ENCODE data around the gene MAN1C1.

- TF ChIP-seq POLR2AphosphoS5 (IDR thresholded peaks at IDR 0.05; ENCODE audit: low read depth, low read length): no peak
- no peak for TF ChIP-seq CTCF (IDR thresholded peaks at IDR 0.05 in 2 of 3, conservative IDR thresholded peaks at IDR 0.05 in 1 of 3; ENCODE audit: borderline replicate concordance in 1 of 3, insufficient read depth in 1 of 3, low read depth in 2 of 3, low read length in 2 of 3)
- no peak for TF ChIP-seq REST (IDR thresholded peaks at IDR 0.05; ENCODE audit: low read depth)
- TF ChIP-seq EZH2 (IDR thresholded peaks at IDR 0.05): no peak
- no peak for TF ChIP-seq SP1 (IDR thresholded peaks at IDR 0.05; ENCODE audit: low read depth)
- no peak for TF ChIP-seq ZNF274 (IDR thresholded peaks at IDR 0.05; ENCODE audit: low read depth, low read length)
- no peak for TF ChIP-seq ATF3 (IDR thresholded peaks at IDR 0.05)
- no peak for TF ChIP-seq YY1 (IDR thresholded peaks at IDR 0.05; ENCODE audit: extremely low read depth, insufficient replicate concordance, low read depth, low read length)
- TF ChIP-seq ZBTB33 (IDR thresholded peaks at IDR 0.05; ENCODE audit: extremely low read depth, insufficient replicate concordance, low read length): no peak
- no peak for TF ChIP-seq MAX (IDR thresholded peaks at IDR 0.05)
Observed at GRCh38 chr1:25680701-25681100, 64.1 kb downstream of the MAN1C1 start.

Data from HCT116 (cell line).